ENCODE data around the gene KRTAP13-3. TPM values are rescaled to one million over a fixed set of nuclear protein-coding genes. Genes with fewer than 3 reads are reported as not detected.

KRTAP13-3 gene, protein sequence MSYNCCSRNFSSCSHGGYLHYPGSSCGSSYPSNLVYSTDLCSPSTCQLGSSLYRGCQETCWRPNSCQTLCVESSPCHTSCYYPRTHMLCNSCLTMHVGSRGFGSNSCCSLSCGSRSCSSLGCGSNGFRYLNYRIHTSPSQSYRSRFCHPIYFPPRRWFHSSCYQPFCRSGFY
- not detected in 2 replicates for total RNA-seq

GRCh38 chr21:30425826-30426225 lies at the start of gene KRTAP13-3:
Gene KRTAP13-3 (minus strand): TSS chr21:30425926. CDS start chr21:30425912, 14 bp downstream.

GRCh38 chr21:30439975-30440374 lies 14.2 kb upstream of the KRTAP13-3 start, which contains the start of gene KRTAP15-1:
Gene KRTAP15-1 (plus strand): TSS chr21:30440275. CDS start chr21:30440328, 53 bp downstream.

GRCh38 chr21:30430170-30430655 lies 4.5 kb upstream of the KRTAP13-3 start, which contains the start of gene KRTAP13-4:
Gene KRTAP13-4 (plus strand): TSS chr21:30430220. CDS start chr21:30430276, 56 bp downstream.

DNA sequence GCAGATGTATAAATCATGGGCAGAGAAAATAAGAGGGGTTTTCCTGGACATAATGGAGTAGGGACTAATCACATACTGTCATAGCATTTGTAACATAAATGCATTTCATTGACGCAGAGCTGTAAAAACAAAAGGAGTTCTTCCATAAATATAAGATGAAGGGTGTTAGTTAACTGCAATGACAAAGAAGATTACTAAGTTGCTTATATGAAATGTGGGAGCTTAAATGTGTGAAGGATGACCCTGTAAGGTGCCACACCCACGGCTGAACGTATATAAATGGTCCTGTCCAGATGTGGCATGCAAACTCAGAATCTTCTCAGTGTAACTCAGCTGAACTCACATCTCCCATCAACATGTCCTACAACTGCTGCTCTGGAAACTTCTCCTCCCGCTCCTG lies 30.0 kb downstream of the KRTAP13-3 start, which contains the start of gene KRTAP13-1:
TSS of gene KRTAP13-1 (plus strand) at position 301 of the 400 bp plus-strand sequence. CDS start at position 357, 56 bp downstream.

Other genes starting within 250 kb of the KRTAP13-3 start
- not detected in 2 replicates for gene CLDN8, start 209.8 kb downstream of the KRTAP13-3 start, total RNA-seq
- not detected in 2 replicates for gene KRTAP24-1, start 143.0 kb downstream of the KRTAP13-3 start, total RNA-seq
- not detected in 2 replicates for gene KRTAP25-1, start 136.4 kb downstream of the KRTAP13-3 start, total RNA-seq
- gene KRTAP26-1, start 105.6 kb downstream of the KRTAP13-3 start, total RNA-seq = not detected in 2 replicates
- not detected in 2 replicates for gene KRTAP27-1, start 88.2 kb downstream of the KRTAP13-3 start, total RNA-seq
- not detected in 2 replicates for gene KRTAP23-1, start 77.3 kb downstream of the KRTAP13-3 start, total RNA-seq
- not detected in 2 replicates for gene KRTAP13-2, start 53.7 kb downstream of the KRTAP13-3 start, total RNA-seq
- not detected in 2 replicates for gene KRTAP13-1, start 29.9 kb downstream of the KRTAP13-3 start, total RNA-seq
- gene KRTAP13-4, start 4.3 kb upstream of the KRTAP13-3 start, total RNA-seq = not detected in 2 replicates
- not detected in 2 replicates for gene KRTAP15-1, start 14.3 kb upstream of the KRTAP13-3 start, total RNA-seq
- gene KRTAP19-1, start 54.4 kb upstream of the KRTAP13-3 start, total RNA-seq = not detected in 2 replicates
- gene KRTAP19-2, start 61.5 kb upstream of the KRTAP13-3 start, total RNA-seq = not detected in 2 replicates
- gene KRTAP19-3, start 66.1 kb upstream of the KRTAP13-3 start, total RNA-seq = not detected in 2 replicates
- not detected in 2 replicates for gene KRTAP19-4, start 71.2 kb upstream of the KRTAP13-3 start, total RNA-seq
- gene KRTAP19-5, start 76.2 kb upstream of the KRTAP13-3 start, total RNA-seq = not detected in 2 replicates
- not detected in 2 replicates for gene KRTAP19-6, start 115.9 kb upstream of the KRTAP13-3 start, total RNA-seq
- gene KRTAP19-7, start 135.4 kb upstream of the KRTAP13-3 start, total RNA-seq = not detected in 2 replicates
- not detected in 2 replicates for gene KRTAP22-2, start 164.5 kb upstream of the KRTAP13-3 start, total RNA-seq
- not detected in 2 replicates for gene KRTAP6-3, start 166.5 kb upstream of the KRTAP13-3 start, total RNA-seq
- gene KRTAP6-2, start 173.0 kb upstream of the KRTAP13-3 start, total RNA-seq = not detected in 2 replicates
- not detected in 2 replicates for gene KRTAP22-1, start 175.2 kb upstream of the KRTAP13-3 start, total RNA-seq
- not detected in 2 replicates for gene KRTAP6-1, start 188.0 kb upstream of the KRTAP13-3 start, total RNA-seq
- not detected in 2 replicates for gene KRTAP20-1, start 190.5 kb upstream of the KRTAP13-3 start, total RNA-seq
- gene KRTAP20-4, start 194.7 kb upstream of the KRTAP13-3 start, total RNA-seq = not detected in 2 replicates
- not detected in 2 replicates for gene KRTAP20-2, start 209.3 kb upstream of the KRTAP13-3 start, total RNA-seq
- not detected in 2 replicates for gene KRTAP20-3, start 216.9 kb upstream of the KRTAP13-3 start, total RNA-seq

Data from dermis lymphatic vessel endothelial cell (primary cell).